Heart left ventricle (tissue), 13 donors: ENCODE measurements around the gene MGLL.

Source experiments
- POLR2A ChIP-seq, 2 donors: fragments of 450-650 bp; IDR thresholded peaks; one replicate each; pipeline ENCODE4 v1.6.1; 2017; ENCODE audit warnings: antibody characterized with exemption in 2 of 2, mild to moderate bottlenecking in 2 of 2, moderate library complexity in 2 of 2
- TF ChIP-seq, protein P1 (sequence below), 12 donors: fragments of 200-600 bp; sonication (generic) in 4 of 12; IDR thresholded peaks; one replicate each; pipeline versions ENCODE4 v1.5.0 to v1.8.0; 2018 to 2022; ENCODE audit warnings: antibody characterized with exemption in 12 of 12, mild to moderate bottlenecking in 5 of 12
- donor health status: ischemic (EF 13 %, LVEDD 7.1; RV severe dilation, severe dysfunction).
- donor health status: DM: no; HTN: yes; CAD: no.
- donor health status: DM: no; HTN: no; CAD: no.
- donor health status: ischemic (EF 25% LVEDD 6.9; RV normal size, moderate dysfunction).
- donor health status: ischemic (EF 25% LVEDD 5.7; RV mildly dilated, moderate dysfunction).
- donor health status: ischemic (EF 35%, LVEDD 5.7; RV mildly dilated, moderate dysfunction).
- donor health status: nonischemic (EF 11% LVEDD 7.7; RV severe dilation, severe dysfunction).
- donor health status: DM: yes; HTN: yes; CAD: no.
- donor health status: PGD.
- donor health status: ischemic (EF 29% LVEDD 5.4; RV normal size, mild dysfunction).
- donor health status: nonischemic (EF 23%, LVEDD 6.1; RV moderate dilation, normal function).

DNA sequence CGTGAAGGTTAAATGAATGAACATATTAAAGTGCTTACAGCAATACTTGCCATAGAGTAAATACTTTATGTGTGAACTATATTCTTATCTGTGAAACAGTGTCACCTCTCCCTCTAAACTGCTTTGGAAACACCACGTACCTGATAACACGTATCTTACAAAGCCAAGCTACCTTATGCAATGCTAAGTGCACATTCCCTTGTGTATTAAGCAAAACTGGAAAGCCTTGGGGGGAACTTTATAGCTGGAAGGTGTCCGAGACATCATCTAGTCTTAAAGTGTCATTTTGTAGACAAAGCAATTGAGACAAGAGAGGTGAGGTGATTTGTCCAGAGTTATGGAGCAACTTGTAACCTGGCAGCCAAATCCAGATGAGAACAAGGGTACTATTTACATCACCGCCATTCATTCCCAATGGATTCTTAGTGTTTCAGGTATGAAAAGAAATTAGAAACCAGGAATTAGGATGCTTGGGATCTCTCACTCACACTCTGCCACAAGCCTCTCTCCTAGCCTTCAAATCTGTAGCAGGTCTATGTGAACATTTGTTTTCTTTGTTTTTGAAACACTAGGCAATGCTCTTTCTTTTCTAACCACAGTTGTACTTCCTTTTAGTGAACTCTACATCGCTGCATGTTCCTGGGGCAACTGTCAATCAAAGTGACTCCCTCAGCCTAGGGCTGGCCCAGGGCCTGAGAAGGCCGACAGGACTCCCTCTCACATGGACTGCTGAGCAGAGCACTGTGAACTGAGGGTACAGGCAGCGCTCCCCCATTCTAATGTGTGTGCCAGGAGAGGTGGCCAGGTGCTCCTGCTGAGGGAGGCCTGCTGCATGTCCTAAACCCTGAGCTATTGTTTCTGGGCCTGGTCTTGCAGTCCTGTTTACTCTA lies 13.9 kb upstream of the MGLL start:
- TF ChIP-seq, protein P1, sequence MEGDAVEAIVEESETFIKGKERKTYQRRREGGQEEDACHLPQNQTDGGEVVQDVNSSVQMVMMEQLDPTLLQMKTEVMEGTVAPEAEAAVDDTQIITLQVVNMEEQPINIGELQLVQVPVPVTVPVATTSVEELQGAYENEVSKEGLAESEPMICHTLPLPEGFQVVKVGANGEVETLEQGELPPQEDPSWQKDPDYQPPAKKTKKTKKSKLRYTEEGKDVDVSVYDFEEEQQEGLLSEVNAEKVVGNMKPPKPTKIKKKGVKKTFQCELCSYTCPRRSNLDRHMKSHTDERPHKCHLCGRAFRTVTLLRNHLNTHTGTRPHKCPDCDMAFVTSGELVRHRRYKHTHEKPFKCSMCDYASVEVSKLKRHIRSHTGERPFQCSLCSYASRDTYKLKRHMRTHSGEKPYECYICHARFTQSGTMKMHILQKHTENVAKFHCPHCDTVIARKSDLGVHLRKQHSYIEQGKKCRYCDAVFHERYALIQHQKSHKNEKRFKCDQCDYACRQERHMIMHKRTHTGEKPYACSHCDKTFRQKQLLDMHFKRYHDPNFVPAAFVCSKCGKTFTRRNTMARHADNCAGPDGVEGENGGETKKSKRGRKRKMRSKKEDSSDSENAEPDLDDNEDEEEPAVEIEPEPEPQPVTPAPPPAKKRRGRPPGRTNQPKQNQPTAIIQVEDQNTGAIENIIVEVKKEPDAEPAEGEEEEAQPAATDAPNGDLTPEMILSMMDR (IDR thresholded peaks at IDR 0.05), result no peak
- no peak for TF ChIP-seq POLR2A (IDR thresholded peaks at IDR 0.05)
